Hepatocyte (in vitro differentiated cells): ENCODE measurements around the gene ST3GAL2.

Experiments
- EZH2phosphoT487 ChIP-seq: fragments of 200-600 bp; sonication (generic); IDR thresholded peaks from one replicate; pipeline ENCODE4 v1.6.1; 2018; ENCODE audit warnings: antibody characterized with exemption, mild to moderate bottlenecking, low read depth, moderate library complexity; ENCODE audit not compliant: unreplicated experiment, severe bottlenecking
- TF ChIP-seq, protein P1 (sequence below): fragments of 200-600 bp; sonication (generic); IDR thresholded peaks from 2 replicates; pipeline ENCODE4 v1.5.1; 2016; ENCODE audit warnings: antibody characterized with exemption, mild to moderate bottlenecking; ENCODE audit not compliant: poor library complexity

GRCh38 chr16:70438969-70439862 lies at the start of gene ST3GAL2:
- TF ChIP-seq EZH2phosphoT487: no peak
- TF ChIP-seq, protein P1, sequence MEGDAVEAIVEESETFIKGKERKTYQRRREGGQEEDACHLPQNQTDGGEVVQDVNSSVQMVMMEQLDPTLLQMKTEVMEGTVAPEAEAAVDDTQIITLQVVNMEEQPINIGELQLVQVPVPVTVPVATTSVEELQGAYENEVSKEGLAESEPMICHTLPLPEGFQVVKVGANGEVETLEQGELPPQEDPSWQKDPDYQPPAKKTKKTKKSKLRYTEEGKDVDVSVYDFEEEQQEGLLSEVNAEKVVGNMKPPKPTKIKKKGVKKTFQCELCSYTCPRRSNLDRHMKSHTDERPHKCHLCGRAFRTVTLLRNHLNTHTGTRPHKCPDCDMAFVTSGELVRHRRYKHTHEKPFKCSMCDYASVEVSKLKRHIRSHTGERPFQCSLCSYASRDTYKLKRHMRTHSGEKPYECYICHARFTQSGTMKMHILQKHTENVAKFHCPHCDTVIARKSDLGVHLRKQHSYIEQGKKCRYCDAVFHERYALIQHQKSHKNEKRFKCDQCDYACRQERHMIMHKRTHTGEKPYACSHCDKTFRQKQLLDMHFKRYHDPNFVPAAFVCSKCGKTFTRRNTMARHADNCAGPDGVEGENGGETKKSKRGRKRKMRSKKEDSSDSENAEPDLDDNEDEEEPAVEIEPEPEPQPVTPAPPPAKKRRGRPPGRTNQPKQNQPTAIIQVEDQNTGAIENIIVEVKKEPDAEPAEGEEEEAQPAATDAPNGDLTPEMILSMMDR: no peak
